ENCODE measurements around the gene UNC79.

The UNC79 gene

DNA sequence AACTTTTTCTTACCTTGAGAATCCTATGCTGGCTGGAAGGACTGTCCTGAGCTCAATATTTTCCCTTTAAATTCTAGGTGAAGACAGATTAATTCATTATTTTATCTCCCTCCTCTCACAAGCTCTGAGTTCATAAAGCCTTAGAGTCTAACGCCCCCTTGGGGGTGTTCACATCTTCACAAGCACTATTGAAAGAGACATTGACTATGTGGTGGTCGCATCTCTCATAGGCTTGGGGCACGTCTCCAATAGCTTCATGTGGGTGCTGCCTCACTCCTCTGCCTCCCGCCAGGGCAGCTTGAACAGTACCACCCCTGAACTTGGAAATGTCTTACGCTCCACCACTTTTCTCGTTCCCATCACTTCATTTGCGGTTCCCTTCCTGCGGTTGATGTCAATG, 106.2 kb downstream of the UNC79 start:
- ChIA-PET CTCF (interaction anchor here (0.5 to 1.0 kb wide), 6 partner anchors 18 to 825 kb away, joined by 3 to 4 read pairs (median 3); no protein-coding TSS in a partner anchor), POLR2A (interaction anchor here (0.6 kb wide), 1 partner anchor 352 kb away, joined by 3 read pairs; the partner anchor contains the start of genes LYSET and MOAP1)
- Histone ChIP-seq H3K27ac (ENCODE audit: extremely low read depth, low read depth, low read length) (no peak overlapping the region), H3K9me3 (ENCODE audit: control insufficient read depth, insufficient read depth, low read depth, low read length) (no peaks in the 10 kb centered on the region), H3K4me1 (ENCODE audit: control insufficient read depth, insufficient read depth, low read length) (no peaks in the 10 kb centered on the region), H3K4me3 (ENCODE audit: low read depth, low read length) (no peak overlapping the region), H3K36me3 (ENCODE audit: control insufficient read depth in 2 of 2, insufficient read depth in 1 of 2, low read length in 2 of 2) (no peaks in the 10 kb centered on the region)
- TF ChIP-seq ZNF324 (tag by site-specific recombination; IDR thresholded peaks at IDR 0.05) (no peak), ZNF433 (tag by site-specific recombination; IDR thresholded peaks at IDR 0.05; ENCODE audit: low read depth) (no peak), KLF1 (tag by site-specific recombination; IDR thresholded peaks at IDR 0.05) (no peak), ZNF274 (IDR thresholded peaks at IDR 0.05; ENCODE audit: low read length) (no peak), ZNF274 (tag by site-specific recombination; IDR thresholded peaks at IDR 0.05; ENCODE audit: borderline replicate concordance) (no peak), ZNF112 (tag by site-specific recombination; IDR thresholded peaks at IDR 0.05) (no peak), ZNF654 (tag by site-specific recombination; IDR thresholded peaks at IDR 0.05; ENCODE audit: low read depth) (peak; percentile 26; the same call in 1 of the 2 replicates)

DNA sequence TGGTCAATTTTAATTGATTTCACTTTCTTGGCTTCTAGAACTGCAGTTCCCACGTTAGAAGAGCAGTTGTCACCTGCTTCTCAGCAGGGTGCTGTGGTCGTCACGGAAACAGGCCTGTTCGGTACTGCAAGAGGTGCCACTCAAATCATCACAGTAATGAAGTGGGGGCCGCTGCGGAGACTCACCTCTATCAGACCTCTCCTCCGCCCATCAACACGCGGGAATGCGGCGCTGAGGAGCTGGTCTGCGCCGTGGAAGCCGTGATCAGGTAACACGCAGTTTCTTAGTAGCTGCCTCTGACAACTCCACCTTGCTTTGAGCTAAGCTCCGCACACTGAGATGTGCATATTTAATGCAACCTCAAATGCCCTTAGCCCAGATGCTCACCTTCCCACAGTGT, 107.2 kb downstream of the UNC79 start:
- Histone ChIP-seq H3K9me3 (ENCODE audit: control insufficient read depth, insufficient read depth, low read depth, low read length) (no peaks in the 10 kb centered on the region), H3K4me1 (ENCODE audit: control insufficient read depth, insufficient read depth, low read length) (no peaks in the 10 kb centered on the region), H3K4me3 (ENCODE audit: low read depth, low read length) (no peak overlapping the region), H3K36me3 (ENCODE audit: control insufficient read depth in 2 of 2, insufficient read depth in 1 of 2, low read length in 2 of 2) (no peaks in the 10 kb centered on the region), H3K27ac (ENCODE audit: extremely low read depth, low read depth, low read length) (no peak overlapping the region)
- CTCF ChIA-PET = interaction anchor here (0.6 to 1.0 kb wide), 2 partner anchors 320 to 421 kb away, joined by 4 read pairs; no protein-coding TSS in a partner anchor
- TF ChIP-seq ZBTB1 (tag by site-specific recombination; IDR thresholded peaks at IDR 0.05) (no peak), ZNF138 (tag by site-specific recombination; IDR thresholded peaks at IDR 0.05; ENCODE audit: borderline replicate concordance) (no peak), SP7 (tag by site-specific recombination; IDR thresholded peaks at IDR 0.05) (no peak), ZNF561 (tag by site-specific recombination; IDR thresholded peaks at IDR 0.05; ENCODE audit: borderline replicate concordance) (no peak)
- TF ChIP-seq, protein P1, sequence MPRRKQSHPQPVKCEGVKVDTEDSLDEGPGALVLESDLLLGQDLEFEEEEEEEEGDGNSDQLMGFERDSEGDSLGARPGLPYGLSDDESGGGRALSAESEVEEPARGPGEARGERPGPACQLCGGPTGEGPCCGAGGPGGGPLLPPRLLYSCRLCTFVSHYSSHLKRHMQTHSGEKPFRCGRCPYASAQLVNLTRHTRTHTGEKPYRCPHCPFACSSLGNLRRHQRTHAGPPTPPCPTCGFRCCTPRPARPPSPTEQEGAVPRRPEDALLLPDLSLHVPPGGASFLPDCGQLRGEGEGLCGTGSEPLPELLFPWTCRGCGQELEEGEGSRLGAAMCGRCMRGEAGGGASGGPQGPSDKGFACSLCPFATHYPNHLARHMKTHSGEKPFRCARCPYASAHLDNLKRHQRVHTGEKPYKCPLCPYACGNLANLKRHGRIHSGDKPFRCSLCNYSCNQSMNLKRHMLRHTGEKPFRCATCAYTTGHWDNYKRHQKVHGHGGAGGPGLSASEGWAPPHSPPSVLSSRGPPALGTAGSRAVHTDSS (tag by site-specific recombination; IDR thresholded peaks at IDR 0.05) = no peak
- POLR2A ChIA-PET = interaction anchor here (0.5 kb wide), 1 partner anchor 29 kb away, joined by 5 read pairs; no protein-coding TSS in a partner anchor

DNA sequence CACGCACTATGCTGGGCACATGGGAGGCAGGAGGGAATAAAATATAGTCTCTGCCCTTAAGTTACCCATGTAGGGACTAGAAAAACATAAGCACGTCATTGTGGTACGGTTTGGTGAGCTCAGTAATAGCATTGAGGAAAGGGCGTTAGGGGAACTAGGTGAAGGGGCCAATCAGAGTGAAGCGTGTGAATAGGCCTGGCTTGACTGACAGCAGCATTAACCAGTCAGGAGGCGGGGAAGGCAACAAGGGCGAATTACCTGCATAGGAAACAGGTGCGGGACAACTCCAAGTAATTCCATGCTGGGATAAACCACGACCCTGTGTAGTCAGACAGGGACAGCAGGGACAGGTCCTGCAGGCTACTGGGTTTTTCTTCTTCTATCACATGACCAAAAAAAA, 107.7 kb downstream of the UNC79 start:
- no peaks in the 10 kb centered on the region for H3K36me3 ChIP-seq (ENCODE audit: control insufficient read depth in 2 of 2, insufficient read depth in 1 of 2, low read length in 2 of 2)
- no peak overlapping the region for H3K4me3 ChIP-seq (ENCODE audit: low read depth, low read length)
- H3K27ac ChIP-seq (ENCODE audit: extremely low read depth, low read depth, low read length) = no peak overlapping the region
- POLR2A ChIA-PET = interaction anchor here (0.5 kb wide), 1 partner anchor 28 kb away, joined by 5 read pairs; no protein-coding TSS in a partner anchor
- H3K9me3 ChIP-seq (ENCODE audit: control insufficient read depth, insufficient read depth, low read depth, low read length) = no peaks in the 10 kb centered on the region
- no peaks in the 10 kb centered on the region for H3K4me1 ChIP-seq (ENCODE audit: control insufficient read depth, insufficient read depth, low read length)
- no peak for TF ChIP-seq EGR2 (tag by site-specific recombination; IDR thresholded peaks at IDR 0.05; ENCODE audit: low read depth)
- no peak for TF ChIP-seq FEZF1 (tag by site-specific recombination; IDR thresholded peaks at IDR 0.05)
- CTCF ChIA-PET = no interaction called here

DNA sequence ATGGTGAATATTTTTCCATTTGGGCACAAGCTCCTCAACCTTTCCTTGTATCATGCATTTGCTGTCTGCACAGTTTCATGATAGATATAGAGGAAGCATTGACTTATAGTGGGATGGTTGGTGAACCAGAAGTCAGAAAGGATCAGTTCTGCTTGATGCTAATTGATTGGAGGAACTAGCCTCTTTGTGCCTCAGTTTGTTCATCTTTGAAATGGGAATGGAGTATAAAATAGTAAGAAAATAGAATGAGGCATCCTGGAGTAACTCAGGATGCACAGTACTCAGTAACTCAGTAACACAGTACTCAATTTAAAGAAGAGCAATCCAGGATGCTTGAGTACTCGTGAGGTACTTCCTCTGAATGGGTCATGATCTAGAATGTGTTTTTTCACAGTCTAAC, 109.5 kb downstream of the UNC79 start:
- ChIA-PET CTCF (no interaction called here), POLR2A (no interaction called here)
- TF ChIP-seq ZNF626 (tag by site-specific recombination; IDR thresholded peaks at IDR 0.05) (no peak), ZNF488 (tag by site-specific recombination; IDR thresholded peaks at IDR 0.05) (no peak), ZNF792 (tag by site-specific recombination; IDR thresholded peaks at IDR 0.05) (no peak), ZBTB26 (tag by site-specific recombination; optimal IDR thresholded peaks at IDR 0.05) (no peak), ZNF560 (tag by site-specific recombination; IDR thresholded peaks at IDR 0.05; ENCODE audit: borderline replicate concordance) (no peak), ZBTB20 (tag by site-specific recombination; IDR thresholded peaks at IDR 0.05) (no peak)
- TF ChIP-seq, protein P2, sequence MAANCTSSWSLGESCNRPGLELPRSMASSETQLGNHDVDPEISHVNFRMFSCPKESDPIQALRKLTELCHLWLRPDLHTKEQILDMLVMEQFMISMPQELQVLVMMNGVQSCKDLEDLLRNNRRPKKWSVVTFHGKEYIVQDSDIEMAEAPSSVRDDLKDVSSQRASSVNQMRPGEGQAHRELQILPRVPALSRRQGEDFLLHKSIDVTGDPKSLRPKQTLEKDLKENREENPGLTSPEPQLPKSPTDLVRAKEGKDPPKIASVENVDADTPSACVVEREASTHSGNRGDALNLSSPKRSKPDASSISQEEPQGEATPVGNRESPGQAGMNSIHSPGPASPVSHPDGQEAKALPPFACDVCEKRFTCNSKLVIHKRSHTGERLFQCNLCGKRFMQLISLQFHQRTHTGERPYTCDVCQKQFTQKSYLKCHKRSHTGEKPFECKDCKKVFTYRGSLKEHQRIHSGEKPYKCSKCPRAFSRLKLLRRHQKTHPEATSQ (tag by site-specific recombination; IDR thresholded peaks at IDR 0.05) = no peak
- TF ChIP-seq, protein P3, sequence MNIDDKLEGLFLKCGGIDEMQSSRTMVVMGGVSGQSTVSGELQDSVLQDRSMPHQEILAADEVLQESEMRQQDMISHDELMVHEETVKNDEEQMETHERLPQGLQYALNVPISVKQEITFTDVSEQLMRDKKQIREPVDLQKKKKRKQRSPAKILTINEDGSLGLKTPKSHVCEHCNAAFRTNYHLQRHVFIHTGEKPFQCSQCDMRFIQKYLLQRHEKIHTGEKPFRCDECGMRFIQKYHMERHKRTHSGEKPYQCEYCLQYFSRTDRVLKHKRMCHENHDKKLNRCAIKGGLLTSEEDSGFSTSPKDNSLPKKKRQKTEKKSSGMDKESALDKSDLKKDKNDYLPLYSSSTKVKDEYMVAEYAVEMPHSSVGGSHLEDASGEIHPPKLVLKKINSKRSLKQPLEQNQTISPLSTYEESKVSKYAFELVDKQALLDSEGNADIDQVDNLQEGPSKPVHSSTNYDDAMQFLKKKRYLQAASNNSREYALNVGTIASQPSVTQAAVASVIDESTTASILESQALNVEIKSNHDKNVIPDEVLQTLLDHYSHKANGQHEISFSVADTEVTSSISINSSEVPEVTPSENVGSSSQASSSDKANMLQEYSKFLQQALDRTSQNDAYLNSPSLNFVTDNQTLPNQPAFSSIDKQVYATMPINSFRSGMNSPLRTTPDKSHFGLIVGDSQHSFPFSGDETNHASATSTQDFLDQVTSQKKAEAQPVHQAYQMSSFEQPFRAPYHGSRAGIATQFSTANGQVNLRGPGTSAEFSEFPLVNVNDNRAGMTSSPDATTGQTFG (tag by site-specific recombination; IDR thresholded peaks at IDR 0.05; ENCODE audit: borderline replicate concordance) = no peak

More for the DNA sequence above, 109.5 kb downstream of the UNC79 start:
- H3K4me1 ChIP-seq (ENCODE audit: control insufficient read depth, insufficient read depth, low read length) = no peaks in the 10 kb centered on the region
- no peak overlapping the region for H3K4me3 ChIP-seq (ENCODE audit: low read depth, low read length)
- H3K27ac ChIP-seq (ENCODE audit: extremely low read depth, low read depth, low read length) = no peak overlapping the region
- H3K36me3 ChIP-seq (ENCODE audit: control insufficient read depth in 2 of 2, insufficient read depth in 1 of 2, low read length in 2 of 2) = no peaks in the 10 kb centered on the region
- no peaks in the 10 kb centered on the region for H3K9me3 ChIP-seq (ENCODE audit: control insufficient read depth, insufficient read depth, low read depth, low read length)

Data from HEK293 (cell line).